H1 (cell line): ENCODE measurements around the gene ZDHHC11. TPM values are rescaled to one million over a fixed set of nuclear protein-coding genes. Genes with fewer than 3 reads are reported as not detected.

Experiments
- GTF2F1 ChIP-seq: IDR thresholded peaks from 2 replicates; pipeline ENCODE4 v1.6.1; 2012; ENCODE audit warnings: low read depth, low read length, improper control_type of control experiment, borderline replicate concordance
- YY1 ChIP-seq: IDR thresholded peaks from 2 replicates; pipeline ENCODE4 v1.6.1; 2011; ENCODE audit warnings: low read depth, mild to moderate bottlenecking, low read length
- polyA plus RNA-seq, 7 experiments: library from polyadenylated mRNA; depleted of rRNA in 3 of 7; stranded (reverse) in 5 of 7; unstranded in 2 of 7; fragments of >200 nt in 5 of 7; fragments of 200-250 nt in 2 of 7; gene quantifications; 1 replicate in 5 of 7; 2 replicates in 1 of 7; 4 replicates in 1 of 7; pipeline versions ENCODE4 v1.2.1 to v1.2.3, GENCODE V29; 2011 to 2013; ENCODE audit warnings: missing spikeins in 2 of 7, mixed read lengths in 2 of 7
- total RNA-seq: library from RNA; stranded (reverse); fragmentation: NEBNext Ultra II Directional; extraction: Animal tissue kit (Norgen Biotek cat#: 25700); gene quantifications from 2 replicates; pipeline ENCODE4 v1.2.1, GENCODE V29; 2021

The ZDHHC11 gene
- total and polyA plus RNA-seq, 2 of the 8 experiments (the other 6 are each of a cell fraction or from before 2014, with no cell fraction given): 4.7 to 16.6 TPM

DNA sequence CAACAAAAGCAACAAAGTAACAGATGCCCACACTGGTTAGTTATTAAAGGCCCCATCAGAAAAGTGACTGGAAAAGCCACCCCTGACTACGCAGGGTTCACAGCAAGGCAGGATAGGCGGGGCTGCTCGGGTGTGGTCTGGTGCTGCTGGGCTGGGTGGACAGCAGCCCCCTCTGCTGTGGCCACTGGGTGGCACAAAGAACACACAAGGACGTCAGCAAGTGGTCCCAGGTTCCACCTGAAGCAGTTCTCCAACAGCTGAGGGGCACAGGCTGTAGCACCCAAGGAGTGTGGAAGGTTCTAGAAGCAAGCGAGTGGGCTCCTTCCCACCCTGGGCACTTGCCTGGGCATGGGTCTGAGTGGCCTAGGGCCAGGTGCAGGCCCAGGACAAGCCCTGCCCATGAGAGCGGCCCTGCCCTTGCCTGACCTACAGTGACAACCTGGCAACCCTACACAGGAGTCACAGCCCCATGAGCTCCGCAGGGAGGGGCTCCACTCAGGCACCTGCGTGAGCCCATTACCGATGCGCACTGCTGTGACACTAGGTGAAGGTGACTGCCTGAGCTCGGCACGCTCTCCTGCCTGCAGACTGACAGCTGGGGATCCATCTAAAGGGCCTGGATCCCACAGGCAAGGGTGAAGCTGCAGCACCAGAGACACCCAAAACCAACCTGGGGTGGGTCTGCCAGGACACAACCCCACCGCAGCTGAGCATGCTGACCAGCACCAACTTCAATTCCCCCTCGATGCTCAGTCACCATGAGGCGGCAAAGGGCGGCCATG is 33.8 kb upstream of the ZDHHC11 start (continued):
- TF ChIP-seq YY1: no peak
- no peak for TF ChIP-seq GTF2F1
